GM12872 (cell line): Measurements from ENCODE around the gene MAGI2.

Experiments used
- TF ChIP-seq, protein P1 (sequence below): IDR thresholded peaks from 3 replicates; pipeline ENCODE4 v1.5.1; 2011; ENCODE audit warnings: low read depth, mild to moderate bottlenecking, low read length, moderate library complexity; ENCODE audit not compliant: insufficient read depth

Gene MAGI2

DNA sequence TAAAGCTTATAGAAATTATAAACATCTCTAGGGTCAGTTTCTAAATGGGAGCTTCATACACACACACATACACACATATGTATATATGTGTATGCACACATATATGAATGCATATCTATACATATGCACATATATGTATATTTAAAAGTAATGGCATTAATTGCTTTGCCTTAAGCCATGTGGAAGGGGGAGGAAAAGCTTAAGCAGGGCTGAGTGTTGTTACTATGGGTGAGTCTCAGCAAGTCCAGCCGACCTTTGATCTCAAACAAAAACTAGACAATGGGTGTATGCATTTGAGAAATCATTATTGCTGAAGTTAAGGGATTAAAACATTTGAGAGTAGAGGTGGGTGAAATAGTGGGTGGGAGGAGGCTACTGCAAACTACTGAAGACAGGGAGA is 546.7 kb downstream of the MAGI2 start:
- TF ChIP-seq, protein P1, sequence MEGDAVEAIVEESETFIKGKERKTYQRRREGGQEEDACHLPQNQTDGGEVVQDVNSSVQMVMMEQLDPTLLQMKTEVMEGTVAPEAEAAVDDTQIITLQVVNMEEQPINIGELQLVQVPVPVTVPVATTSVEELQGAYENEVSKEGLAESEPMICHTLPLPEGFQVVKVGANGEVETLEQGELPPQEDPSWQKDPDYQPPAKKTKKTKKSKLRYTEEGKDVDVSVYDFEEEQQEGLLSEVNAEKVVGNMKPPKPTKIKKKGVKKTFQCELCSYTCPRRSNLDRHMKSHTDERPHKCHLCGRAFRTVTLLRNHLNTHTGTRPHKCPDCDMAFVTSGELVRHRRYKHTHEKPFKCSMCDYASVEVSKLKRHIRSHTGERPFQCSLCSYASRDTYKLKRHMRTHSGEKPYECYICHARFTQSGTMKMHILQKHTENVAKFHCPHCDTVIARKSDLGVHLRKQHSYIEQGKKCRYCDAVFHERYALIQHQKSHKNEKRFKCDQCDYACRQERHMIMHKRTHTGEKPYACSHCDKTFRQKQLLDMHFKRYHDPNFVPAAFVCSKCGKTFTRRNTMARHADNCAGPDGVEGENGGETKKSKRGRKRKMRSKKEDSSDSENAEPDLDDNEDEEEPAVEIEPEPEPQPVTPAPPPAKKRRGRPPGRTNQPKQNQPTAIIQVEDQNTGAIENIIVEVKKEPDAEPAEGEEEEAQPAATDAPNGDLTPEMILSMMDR = no peak

DNA sequence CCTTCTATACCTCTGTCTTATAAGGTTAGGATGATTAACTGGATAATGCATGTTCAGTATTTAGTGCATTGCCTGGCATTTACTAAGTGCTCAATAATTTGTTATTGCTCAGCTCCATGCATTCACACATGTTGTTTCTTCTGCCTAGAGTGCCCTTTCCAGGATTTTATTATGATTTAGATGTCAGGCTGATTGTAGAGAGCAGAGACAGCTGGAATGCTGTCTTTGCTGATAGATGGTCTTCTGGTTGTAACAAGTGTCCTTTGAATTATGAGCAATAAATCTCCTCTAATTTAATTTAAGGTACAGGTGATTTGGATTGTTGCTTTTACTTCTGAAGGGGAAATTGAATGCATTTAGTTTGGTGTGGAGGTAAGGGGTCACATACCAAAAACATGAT is 548.0 kb downstream of the MAGI2 start:
- TF ChIP-seq, protein P1 = no peak

DNA sequence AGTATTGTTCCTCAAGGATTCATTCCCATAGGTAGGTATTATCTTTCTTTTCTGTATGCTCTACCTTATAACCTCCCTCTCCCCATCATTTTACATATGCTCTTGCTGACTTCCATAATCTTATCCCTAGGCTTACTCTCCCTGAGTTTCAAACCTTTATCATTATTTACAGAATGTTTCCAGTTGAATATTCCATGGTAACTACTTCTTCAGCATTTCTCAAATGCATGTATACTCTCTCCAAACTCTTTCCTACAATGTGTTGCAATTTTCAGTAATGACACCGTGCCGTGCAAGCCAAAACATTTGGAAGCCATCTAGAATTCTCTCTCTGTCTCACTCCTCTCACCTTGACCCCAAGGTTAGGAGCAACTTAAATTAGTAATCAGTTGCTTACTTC is 548.5 kb downstream of the MAGI2 start:
- TF ChIP-seq, protein P1 = no peak

DNA sequence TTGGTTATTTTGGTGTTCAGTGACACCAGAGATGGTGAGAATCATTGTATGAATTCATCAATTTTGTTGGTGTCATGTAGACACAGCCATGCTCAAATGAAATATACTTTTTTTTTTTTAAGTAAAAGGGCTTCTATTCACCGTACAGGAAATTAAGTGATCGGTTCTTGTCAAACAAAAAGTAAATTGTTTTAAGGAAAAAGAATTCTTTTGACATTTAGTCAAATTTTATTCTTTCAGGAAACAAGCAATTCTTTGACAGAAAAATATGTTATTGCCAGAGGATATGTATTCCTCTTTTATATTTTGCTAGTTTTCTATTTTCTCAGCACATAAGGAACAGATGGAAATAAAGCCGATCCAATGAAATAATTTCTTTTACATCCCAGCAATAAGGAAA is 551.9 kb downstream of the MAGI2 start:
- TF ChIP-seq, protein P1 = no peak

DNA sequence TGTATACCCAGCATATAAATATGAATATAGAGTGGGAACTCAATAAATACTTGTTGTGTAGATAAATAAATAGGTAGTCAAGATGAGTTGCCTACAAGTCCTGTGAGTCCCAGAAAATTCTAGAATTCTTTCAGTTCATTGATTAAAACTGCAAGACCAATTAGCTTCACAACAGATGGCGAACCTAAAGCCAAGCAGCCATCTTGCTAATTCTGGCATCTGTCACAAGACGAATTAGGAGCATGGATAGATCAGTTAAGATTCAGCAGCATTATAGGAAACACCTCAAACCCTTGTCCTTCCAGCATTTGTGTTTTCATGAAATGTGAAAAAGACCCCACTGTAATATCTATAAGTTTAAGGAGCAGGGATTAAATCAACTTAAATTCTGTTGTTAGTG is 552.7 kb downstream of the MAGI2 start:
- TF ChIP-seq, protein P1 = no peak

DNA sequence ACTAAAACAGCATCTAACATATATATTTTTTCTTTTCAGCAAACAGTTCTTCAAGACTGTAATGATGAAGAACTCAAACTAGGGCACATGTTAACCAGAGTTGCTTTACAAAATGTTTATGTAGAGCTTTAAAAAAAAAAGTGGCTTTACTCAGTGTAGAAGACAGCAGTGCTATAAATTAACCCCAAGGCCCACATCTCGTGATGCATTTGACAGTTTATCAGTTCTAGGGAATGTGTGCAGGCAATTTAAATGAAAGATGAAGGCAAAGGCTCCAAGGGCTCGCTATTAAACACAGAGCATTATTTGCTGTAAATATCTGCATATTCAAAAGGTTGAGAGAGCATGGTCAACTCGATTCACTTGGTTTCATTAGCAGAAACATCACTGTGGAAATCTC is 558.1 kb downstream of the MAGI2 start:
- TF ChIP-seq, protein P1 = no peak

DNA sequence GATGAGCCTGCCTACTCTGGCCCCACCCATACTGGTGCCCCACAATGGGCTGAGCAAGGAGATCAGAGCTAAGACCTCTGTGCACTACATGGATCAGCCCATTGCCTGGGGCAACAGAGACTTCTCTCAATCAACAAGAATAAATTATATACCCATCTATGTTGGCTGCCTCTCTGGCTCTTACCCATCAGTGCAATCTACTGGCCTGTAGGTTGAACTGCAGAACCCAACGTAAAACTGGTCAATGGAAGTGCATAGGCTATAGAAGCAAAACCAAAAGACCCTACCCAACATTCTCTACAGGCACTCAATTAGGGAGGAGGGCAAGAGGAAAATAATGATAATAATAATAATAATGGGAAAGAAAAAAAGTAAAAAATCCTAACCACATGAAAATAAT is 574.3 kb downstream of the MAGI2 start:
- TF ChIP-seq, protein P1 = no peak

DNA sequence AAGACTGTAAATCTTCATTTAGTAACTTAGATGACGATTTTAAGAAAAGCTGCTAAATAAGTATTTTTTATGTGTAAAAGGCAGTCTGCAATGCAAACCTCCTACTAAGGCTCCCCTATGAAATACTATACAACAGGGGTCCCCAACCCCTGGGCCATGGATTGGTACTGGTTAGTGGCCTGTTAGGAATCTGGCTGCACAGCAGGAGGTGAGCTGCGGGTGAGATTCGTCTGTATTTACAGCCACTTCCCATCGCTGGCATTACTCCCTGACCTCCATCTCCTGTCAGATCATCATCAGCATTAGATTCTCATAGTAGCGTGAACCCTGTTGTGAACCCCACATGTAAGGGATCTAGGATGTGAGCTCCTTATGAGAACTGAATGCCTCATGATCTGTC is 580.4 kb downstream of the MAGI2 start:
- TF ChIP-seq, protein P1 = no peak
